Naive thymus-derived CD4-positive, alpha-beta T cell (primary cell): ENCODE results near the gene ILF2. TPM values are rescaled to one million over a fixed set of nuclear protein-coding genes. Genes with fewer than 3 reads are reported as not detected.

Experiments used
- ATAC-seq: fragments of 150-1000 bp; cut with Tn5 transposase; 2 replicates; pipeline ENCODE4 v1.10.0; 2021; ENCODE audit warnings: mild to moderate bottlenecking, moderate library complexity
- CTCF ChIA-PET: fragments of 350-600 bp; sonication (Branson Sonifier 250); formaldehyde crosslinking; loops from one replicate; lab custom pipeline; 2021; ENCODE audit warnings: antibody characterized with exemption; lab: Charles Lee
- POLR2A ChIA-PET: fragments of 350-600 bp; sonication (Branson Sonifier 250); formaldehyde crosslinking; loops from one replicate; lab custom pipeline; 2021; ENCODE audit warnings: antibody characterized with exemption, inconsistent platforms; lab: Charles Lee
- DNase-seq, 9 donors: peaks; one replicate each; pipeline versions ENCODE4 v3.0.0 to v3.0.0-alpha.2; 2020 to 2022; ENCODE audit warnings: mixed read lengths in 1 of 9
- H3K27ac ChIP-seq: one replicate; pipeline ENCODE4 v1.7.0; 2013; ENCODE audit warnings: mild to moderate bottlenecking, low read depth, low read length, moderate library complexity
- H3K27me3 ChIP-seq, 2 donors: one replicate each; pipeline ENCODE4 v1.7.0; 2013; ENCODE audit warnings: low read length in 2 of 2, mild to moderate bottlenecking in 2 of 2, moderate library complexity in 2 of 2; ENCODE audit not compliant: control insufficient read depth in 2 of 2, insufficient read depth in 2 of 2
- H3K36me3 ChIP-seq, 3 experiments: 1 replicate in 2 of 3; 2 replicates in 1 of 3; pipeline ENCODE4 v1.7.0; 2013; ENCODE audit warnings: low read length in 3 of 3, mild to moderate bottlenecking in 3 of 3, moderate library complexity in 1 of 3; ENCODE audit not compliant: insufficient read depth in 3 of 3, control insufficient read depth in 2 of 3
- H3K4me1 ChIP-seq, 2 donors: one replicate each; pipeline ENCODE4 v1.7.0; 2013; ENCODE audit warnings: low read length in 2 of 2, mild to moderate bottlenecking in 2 of 2, moderate library complexity in 1 of 2; ENCODE audit not compliant: control insufficient read depth in 2 of 2, insufficient read depth in 2 of 2
- H3K4me3 ChIP-seq: 2 replicates; pipeline ENCODE4 v1.7.0; 2013; ENCODE audit warnings: mild to moderate bottlenecking, low read length
- H3K9me3 ChIP-seq, 3 experiments: 1 replicate in 2 of 3; 2 replicates in 1 of 3; pipeline ENCODE4 v1.7.0; 2013; ENCODE audit warnings: low read length in 3 of 3; ENCODE audit not compliant: control insufficient read depth in 2 of 3
- H3K27ac Mint-ChIP-seq, 9 donors: one replicate each; pipeline ENCODE4 v1.8.0; 2020 to 2022; ENCODE audit warnings: mixed read lengths in 9 of 9, mild to moderate bottlenecking in 8 of 9, moderate library complexity in 5 of 9, inconsistent platforms in 2 of 9
- H3K27me3 Mint-ChIP-seq, 5 donors: one replicate each; pipeline ENCODE4 v1.8.0; 2021 to 2022; ENCODE audit warnings: mixed read lengths in 5 of 5, mild to moderate bottlenecking in 1 of 5
- H3K36me3 Mint-ChIP-seq, 5 donors: one replicate each; pipeline ENCODE4 v1.8.0; 2020 to 2022; ENCODE audit warnings: mixed read lengths in 5 of 5, mild to moderate bottlenecking in 3 of 5, inconsistent platforms in 1 of 5
- H3K4me1 Mint-ChIP-seq, 7 donors: one replicate each; pipeline ENCODE4 v1.8.0; 2020 to 2022; ENCODE audit warnings: mixed read lengths in 7 of 7, mild to moderate bottlenecking in 3 of 7, inconsistent platforms in 1 of 7
- H3K4me3 Mint-ChIP-seq, 10 donors: one replicate each; pipeline ENCODE4 v1.8.0; 2020 to 2022; ENCODE audit warnings: mild to moderate bottlenecking in 10 of 10, mixed read lengths in 10 of 10, moderate library complexity in 6 of 10, inconsistent platforms in 2 of 10
- H3K9me3 Mint-ChIP-seq, 11 donors: one replicate each; pipeline ENCODE4 v1.8.0; 2020 to 2022; ENCODE audit warnings: mixed read lengths in 11 of 11, mild to moderate bottlenecking in 4 of 11, inconsistent platforms in 1 of 11, moderate library complexity in 1 of 11
- intact Hi-C, 2 donors: fragments of 100-400 bp; cut with micrococcal nuclease; formaldehyde crosslinking; loops; one replicate each; pipeline ENCODE4 v1.15.1; 2023
- polyA plus RNA-seq, 2 donors: library from polyadenylated mRNA; unstranded; fragments of 300-500 nt; fragmentation: Illumina TruSeq; gene quantifications; one replicate each; pipeline ENCODE4 v1.2.3, GENCODE V29; 2021
- total RNA-seq, 6 experiments: library from RNA in 5 of 6; stranded (reverse) in 5 of 6; gene quantifications; 1 replicate in 5 of 6; 2 replicates in 1 of 6; pipeline ENCODE4 v1.2.3 and lab custom pipeline; 2021 to 2026

Gene ILF2
- total and polyA plus RNA-seq, 7 experiments from 2014 or later: 83.6 to 177 (median 136) TPM

DNA sequence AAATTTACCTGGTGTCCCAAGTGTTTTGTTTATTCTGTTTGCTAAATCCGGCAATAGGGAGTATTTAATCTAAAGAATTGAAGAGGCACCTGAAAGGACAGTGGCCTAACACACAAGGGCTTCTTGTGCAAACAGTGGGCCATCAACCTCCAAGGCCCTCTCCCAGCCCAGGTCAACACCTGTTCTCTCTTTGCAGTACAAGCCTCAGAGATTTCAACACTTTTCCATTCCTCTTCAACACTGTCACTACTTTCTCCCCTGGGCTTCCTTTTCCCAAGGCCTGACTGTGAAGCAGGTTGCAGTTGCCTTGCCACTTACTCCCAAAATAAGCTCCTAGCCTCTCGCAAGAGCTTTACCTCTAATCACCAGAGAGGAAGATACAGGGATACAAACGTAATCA is 15.5 kb downstream of the ILF2 start:
- H3K27ac ChIP-seq: no peak overlapping the region
- Mint-ChIP-seq H3K27ac (peak overlapping the region in 1 of 9 donors; percentile 20), H3K9me3 (no peaks in the 10 kb centered on the region), H3K27me3 (no peaks in the 10 kb centered on the region), H3K4me1 (peaks cover 8 to 21% (median 18%) of the 10 kb centered on the region in 7 donors), H3K36me3 (peaks cover 0 to 4% (median 0%) of the 10 kb centered on the region in 5 donors), H3K4me3 (peak overlapping the region in 1 of 10 donors; percentile 23)
- no peaks in the 10 kb centered on the region for H3K9me3 ChIP-seq
- CTCF ChIA-PET: interaction anchor here (0.7 kb wide), 1 partner anchor 10 kb away, joined by 4 read pairs; no protein-coding TSS in a partner anchor
- POLR2A ChIA-PET: interaction anchor here (1.5 to 2.2 kb wide), 2 partner anchors 11 to 21 kb away, joined by 3 to 9 read pairs; partner anchors contain the start of gene CHTOP
- peaks cover 0 to 7% (median 0%) of the 10 kb centered on the region in 3 experiments for H3K36me3 ChIP-seq
- ATAC-seq (no peak), DNase-seq (no peak)
- no peaks in the 10 kb centered on the region for H3K27me3 ChIP-seq
- peaks cover 9 to 13% of the 10 kb centered on the region in 2 donors for H3K4me1 ChIP-seq
- H3K4me3 ChIP-seq: no peak overlapping the region
- intact Hi-C loops: loop anchor here in 1 of 2 donors (5.0 kb wide), 1 partner anchor 118 kb away; the partner anchor contains the start of gene S100A6

- H3K9me3 Mint-ChIP-seq: peaks cover 0 to under 1% (median 0%) of the 10 kb centered on the region in 11 donors
- intact Hi-C loops: no loop called here
- no peaks in the 10 kb centered on the region for H3K36me3 ChIP-seq
- H3K4me1 Mint-ChIP-seq: peaks cover 9 to 26% (median 23%) of the 10 kb centered on the region in 7 donors
- H3K27ac Mint-ChIP-seq: peak overlapping the region in 1 of 9 donors; percentile 7
- CTCF ChIA-PET: interaction anchor here (0.7 to 1.2 kb wide), 3 partner anchors 10 to 133 kb away, joined by 3 to 4 read pairs (median 3); no protein-coding TSS in a partner anchor
- H3K4me1 ChIP-seq: peaks cover 7 to 20% of the 10 kb centered on the region in 2 donors
- H3K9me3 ChIP-seq: no peaks in the 10 kb centered on the region
- H3K36me3 Mint-ChIP-seq: no peaks in the 10 kb centered on the region
- peak; percentile 44 for ATAC-seq
- H3K27me3 ChIP-seq: no peaks in the 10 kb centered on the region
- H3K27ac ChIP-seq: no peak overlapping the region
- H3K4me3 ChIP-seq: no peak overlapping the region
- H3K4me3 Mint-ChIP-seq: no peak overlapping the region
- no peaks in the 10 kb centered on the region for H3K27me3 Mint-ChIP-seq
- no peak for DNase-seq
- POLR2A ChIA-PET: interaction anchor here (0.6 to 11.0 kb wide), 5 partner anchors 9 to 291 kb away, joined by 3 to 99 read pairs (median 3); partner anchors contain the start of gene CHTOP
These were observed 17.8 kb downstream of the ILF2 start for GRCh38 chr1:153652805-153653500.

- H3K27ac ChIP-seq: no peak overlapping the region
- Mint-ChIP-seq H3K4me1 (peaks cover 12 to 38% (median 35%) of the 10 kb centered on the region in 7 donors), H3K27ac (no peak overlapping the region), H3K4me3 (no peak overlapping the region), H3K27me3 (no peaks in the 10 kb centered on the region), H3K36me3 (peaks cover 0 to 4% (median under 1%) of the 10 kb centered on the region in 5 donors), H3K9me3 (peaks cover 0 to 2% (median 0%) of the 10 kb centered on the region in 11 donors)
- no peak overlapping the region for H3K4me3 ChIP-seq
- ChIA-PET POLR2A (interaction anchor here (0.9 to 11.0 kb wide), 5 partner anchors 8 to 116 kb away, joined by 3 to 99 read pairs (median 3); partner anchors contain the start of genes CHTOP, ILF2 and S100A6), CTCF (interaction anchor here (1.2 kb wide), 1 partner anchor 14 kb away, joined by 4 read pairs; no protein-coding TSS in a partner anchor)
- ATAC-seq (no peak), DNase-seq (no peak)
- peaks cover 0 to 2% (median 0%) of the 10 kb centered on the region in 3 experiments for H3K36me3 ChIP-seq
- H3K9me3 ChIP-seq: no peaks in the 10 kb centered on the region
- peaks cover 7 to 26% of the 10 kb centered on the region in 2 donors for H3K4me1 ChIP-seq
- no peaks in the 10 kb centered on the region for H3K27me3 ChIP-seq
- intact Hi-C loops: no loop called here
These were observed 19.0 kb downstream of the ILF2 start for GRCh38 chr1:153651771-153652170.

GRCh38 chr1:153649863-153650235 is 20.9 kb downstream of the ILF2 start:
- no peaks in the 10 kb centered on the region for H3K27me3 Mint-ChIP-seq
- peaks cover 7 to 17% (median 13%) of the 10 kb centered on the region in 3 experiments for H3K36me3 ChIP-seq
- peak overlapping the region; percentile 69 for H3K27ac ChIP-seq
- H3K27me3 ChIP-seq: no peaks in the 10 kb centered on the region
- H3K4me3 ChIP-seq: no peak overlapping the region
- H3K36me3 Mint-ChIP-seq: peaks cover 5 to 16% (median 15%) of the 10 kb centered on the region in 5 donors
- CTCF ChIA-PET: interaction anchor here (0.9 to 1.0 kb wide), 2 partner anchors 23 to 28 kb away, joined by 3 to 4 read pairs; partner anchors contain the start of gene NPR1
- peak overlapping the region in 9 of 10 donors; percentile 67 to 85 (median 80) for H3K4me3 Mint-ChIP-seq
- H3K27ac Mint-ChIP-seq: peak overlapping the region; percentile 56 to 96 (median 92)
- H3K4me1 Mint-ChIP-seq: peaks cover 26 to 57% (median 52%) of the 10 kb centered on the region in 7 donors
- peaks cover 0 to 2% (median 0%) of the 10 kb centered on the region in 11 donors for H3K9me3 Mint-ChIP-seq
- ATAC-seq (no peak), DNase-seq (peak in 2 of 9 donors; percentile 23 to 33)
- H3K4me1 ChIP-seq: peaks cover 7 to 28% of the 10 kb centered on the region in 2 donors
- POLR2A ChIA-PET: interaction anchor here (0.9 to 11.0 kb wide), 5 partner anchors 9 to 16 kb away, joined by 7 to 99 read pairs (median 9); partner anchors contain the start of genes CHTOP and SNAPIN
- intact Hi-C loops: no loop called here
- no peaks in the 10 kb centered on the region for H3K9me3 ChIP-seq

DNA sequence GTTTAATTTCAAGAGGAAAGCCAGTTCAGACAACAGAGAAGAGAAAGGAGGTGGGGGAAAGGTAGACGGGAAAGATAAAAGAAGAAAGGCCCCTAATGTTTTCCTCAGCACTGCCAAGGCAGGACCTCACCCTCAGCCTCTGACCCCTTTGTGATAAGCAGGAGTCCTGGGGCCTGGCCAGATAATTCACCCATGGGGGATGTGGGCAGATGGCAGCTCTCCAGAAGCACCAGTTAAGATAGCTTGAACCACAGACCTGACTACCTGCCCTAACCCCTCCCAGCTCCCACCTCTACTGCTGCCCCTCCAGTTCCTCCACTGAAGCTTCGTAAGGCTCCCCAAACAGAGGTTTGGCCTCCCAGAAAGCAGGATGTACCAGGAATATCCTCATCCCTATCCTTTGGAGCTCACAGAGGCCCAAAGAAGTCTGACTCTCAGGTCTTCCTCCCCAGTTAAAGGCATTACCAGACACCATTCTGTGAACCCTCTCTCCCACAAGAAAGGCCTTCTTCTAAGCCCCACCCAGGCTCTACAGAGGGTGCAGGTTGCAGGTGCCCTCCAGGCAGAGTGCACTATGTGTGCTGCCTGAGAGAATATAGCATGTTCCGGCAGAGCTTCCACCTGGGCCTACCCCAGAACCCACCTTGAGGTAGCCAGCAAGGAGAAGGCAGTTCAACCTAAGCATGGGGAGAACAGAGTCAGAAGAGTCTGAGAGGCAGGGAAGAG is 21.5 kb downstream of the ILF2 start:
- Histone ChIP-seq H3K27me3 (no peaks in the 10 kb centered on the region), H3K9me3 (no peaks in the 10 kb centered on the region), H3K4me3 (no peak overlapping the region), H3K27ac (peak overlapping the region; percentile 69), H3K36me3 (peaks cover 7 to 19% (median 18%) of the 10 kb centered on the region in 3 experiments), H3K4me1 (peaks cover 7 to 28% of the 10 kb centered on the region in 2 donors)
- POLR2A ChIA-PET: interaction anchor here (0.6 to 11.0 kb wide), 7 partner anchors 8 to 17 kb away, joined by 3 to 99 read pairs (median 9); partner anchors contain the start of genes CHTOP and SNAPIN
- CTCF ChIA-PET: interaction anchor here (0.6 to 1.0 kb wide), 3 partner anchors 23 to 82 kb away, joined by 3 to 4 read pairs (median 4); partner anchors contain the start of gene NPR1
- Mint-ChIP-seq H3K9me3 (peaks cover 0 to 2% (median 0%) of the 10 kb centered on the region in 11 donors), H3K27ac (peak overlapping the region; percentile 56 to 96 (median 92)), H3K27me3 (no peaks in the 10 kb centered on the region), H3K4me3 (peak overlapping the region in 9 of 10 donors; percentile 67 to 85 (median 80)), H3K4me1 (peaks cover 29 to 63% (median 57%) of the 10 kb centered on the region in 7 donors), H3K36me3 (peaks cover 5 to 22% (median 19%) of the 10 kb centered on the region in 5 donors)
- DNase-seq (peak in 7 of 9 donors; percentile 40 to 63 (median 60)), ATAC-seq (peak; percentile 87)
- intact Hi-C loops: no loop called here
